Germinal center (tissue), 1 donor: ENCODE measurements around the gene SOD3.

ENCODE experiments used
- DNase-seq: peaks from one replicate; pipeline ENCODE4 v3.0.0; 2012; ENCODE audit warnings: mixed read lengths, low spot score

Gene SOD3

DNA sequence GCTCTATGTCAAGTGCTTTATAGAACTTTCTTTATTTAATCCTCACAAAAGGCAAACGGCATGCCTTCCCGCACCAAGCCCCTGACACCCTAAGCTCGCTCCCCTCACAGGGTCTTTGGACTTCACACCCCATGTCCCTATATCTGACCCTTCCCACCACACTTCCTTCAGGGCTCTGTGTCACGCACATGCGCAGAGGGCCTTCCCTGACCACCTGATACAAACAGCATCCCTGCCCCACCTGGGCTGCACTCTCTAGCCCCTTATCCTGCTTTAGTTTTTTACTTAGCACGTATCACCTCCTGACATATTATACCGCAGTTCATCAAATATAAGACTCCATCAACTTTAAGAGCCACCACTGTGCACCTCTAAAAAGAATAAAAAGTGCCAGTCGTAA lies 49.8 kb downstream of the SOD3 start:
- DNase-seq = no peak

- DNase-seq = no peak
Measured at GRCh38 chr4:24845902-24846301, 50.5 kb downstream of the SOD3 start.

GRCh38 chr4:24846716-24847115 lies 51.3 kb downstream of the SOD3 start:
- DNase-seq = no peak

DNA sequence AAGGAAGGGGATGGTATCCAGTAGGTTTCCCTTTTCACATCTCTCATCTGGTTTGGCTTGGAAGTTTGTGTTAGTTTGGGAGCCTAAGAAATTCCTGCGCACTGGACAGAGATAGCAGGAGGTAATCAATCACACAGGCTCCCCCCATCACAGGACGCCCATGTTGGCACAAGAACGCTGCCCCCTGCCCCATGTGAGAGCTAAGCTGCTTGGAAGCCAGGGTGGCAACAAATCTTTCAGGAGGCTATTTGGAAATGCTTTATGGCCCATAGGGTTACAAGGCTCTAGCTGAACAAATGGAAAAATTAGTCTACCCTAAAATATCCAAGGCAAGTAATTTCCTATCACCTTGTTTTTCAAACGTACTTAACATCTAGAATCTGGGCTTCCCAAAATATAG lies 54.0 kb downstream of the SOD3 start:
- DNase-seq = no peak

DNA sequence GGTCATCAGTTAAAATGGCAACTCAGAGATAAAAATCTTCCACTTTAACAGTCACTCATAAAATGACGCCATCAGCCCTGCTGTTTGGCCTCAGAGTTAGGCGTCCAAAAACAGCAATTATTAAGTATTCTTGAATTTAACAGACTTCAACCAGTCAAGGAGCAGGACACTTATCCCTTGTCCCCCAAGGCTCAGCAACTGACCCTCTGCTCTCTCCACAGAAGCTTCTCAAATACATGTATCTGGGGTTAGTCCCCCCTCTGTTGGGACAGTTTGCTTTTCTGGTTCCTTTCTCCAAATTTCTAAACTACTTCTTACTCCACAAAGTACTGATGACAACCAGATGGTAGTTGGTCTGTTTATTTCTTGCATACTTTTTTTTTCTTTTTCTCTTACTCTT lies 54.4 kb downstream of the SOD3 start:
- no peak for DNase-seq
